ENCODE data around the gene EXD3. TPM values are rescaled to one million over a fixed set of nuclear protein-coding genes. Genes with fewer than 3 reads are reported as not detected.

Gene EXD3
- total RNA-seq, 2 experiments from 2014 or later, result 17.9 to 18.1 TPM

- Mint-ChIP-seq H3K36me3 (ENCODE audit: low read depth) (no peaks in the 10 kb centered on the region), H3K9me3 (peaks cover 20% of the 10 kb centered on the region), H3K27ac (no peak overlapping the region), H3K4me3 (no peak overlapping the region), H3K4me1 (no peaks in the 10 kb centered on the region), H3K27me3 (no peaks in the 10 kb centered on the region)
- CTCF ChIA-PET, result no interaction called here
- no peak for DNase-seq
- POLR2A ChIA-PET, result no interaction called here
Measured at GRCh38 chr9:137366445-137366810, 56.5 kb downstream of the EXD3 start.

- no peaks in the 10 kb centered on the region for H3K36me3 Mint-ChIP-seq (ENCODE audit: low read depth)
- POLR2A ChIA-PET, result no interaction called here
Measured at GRCh38 chr9:137365552-137366444, 57.2 kb downstream of the EXD3 start.

DNA sequence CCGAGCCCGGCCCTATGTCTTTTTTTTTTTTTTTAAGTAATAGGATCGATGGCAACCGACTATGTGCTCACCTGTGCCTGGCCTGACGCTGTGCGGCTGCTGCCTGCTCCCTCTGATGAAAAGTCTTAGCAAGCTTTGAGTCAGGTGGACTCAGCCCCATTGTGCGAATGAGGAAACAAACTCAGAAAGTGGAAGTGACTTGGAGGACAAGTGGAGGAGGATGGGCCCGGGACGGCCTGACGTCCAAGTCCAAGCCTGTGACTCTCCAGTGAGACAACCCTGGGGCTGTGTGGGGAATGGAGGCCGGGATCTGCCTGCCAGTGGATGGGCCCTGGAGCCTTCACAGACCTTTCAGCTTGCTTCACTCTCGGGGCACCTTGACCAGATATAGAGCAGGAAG, 57.9 kb downstream of the EXD3 start:
- POLR2A ChIA-PET, result no interaction called here
- H3K4me3 Mint-ChIP-seq, result no peak overlapping the region

More at GRCh38 chr9:137365552-137366444, 57.2 kb downstream of the EXD3 start:
- H3K9me3 Mint-ChIP-seq, result peaks cover 20% of the 10 kb centered on the region
- CTCF ChIA-PET, result no interaction called here
- no peaks in the 10 kb centered on the region for H3K4me1 Mint-ChIP-seq
- no peak overlapping the region for H3K4me3 Mint-ChIP-seq
- no peak for DNase-seq
- no peak overlapping the region for H3K27ac Mint-ChIP-seq
- no peaks in the 10 kb centered on the region for H3K27me3 Mint-ChIP-seq

DNA sequence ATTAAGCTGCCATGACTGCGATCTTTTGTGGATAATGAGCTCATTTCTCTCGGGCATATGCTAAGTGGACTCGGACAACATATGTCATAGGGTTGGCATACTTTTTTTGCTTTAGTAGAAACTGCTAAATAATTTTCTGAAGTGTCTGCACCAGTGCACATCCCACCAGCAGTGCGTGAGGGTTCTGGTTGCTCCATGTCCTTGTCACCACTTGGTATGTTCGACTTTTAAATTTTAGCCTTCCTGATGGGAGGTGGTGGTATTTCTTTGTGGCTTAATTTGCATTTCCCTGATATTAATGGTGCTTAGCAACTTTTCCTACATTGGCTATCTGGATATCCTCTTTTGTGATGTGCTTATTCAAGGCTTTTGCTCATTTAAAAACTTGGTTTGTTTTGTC, 63.1 kb downstream of the EXD3 start:
- DNase-seq, result no peak
- Mint-ChIP-seq H3K4me1 (no peaks in the 10 kb centered on the region), H3K36me3 (ENCODE audit: low read depth) (peaks cover 5% of the 10 kb centered on the region), H3K9me3 (peaks cover 26% of the 10 kb centered on the region), H3K27me3 (no peaks in the 10 kb centered on the region), H3K27ac (no peak overlapping the region), H3K4me3 (no peak overlapping the region)
- ChIA-PET POLR2A (no interaction called here), CTCF (no interaction called here)

More for the DNA sequence above, 57.9 kb downstream of the EXD3 start:
- peaks cover 20% of the 10 kb centered on the region for H3K9me3 Mint-ChIP-seq
- H3K27ac Mint-ChIP-seq, result no peak overlapping the region
- DNase-seq, result no peak
- H3K36me3 Mint-ChIP-seq (ENCODE audit: low read depth), result no peaks in the 10 kb centered on the region
- H3K4me1 Mint-ChIP-seq, result no peaks in the 10 kb centered on the region
- CTCF ChIA-PET, result no interaction called here
- no peaks in the 10 kb centered on the region for H3K27me3 Mint-ChIP-seq

DNA sequence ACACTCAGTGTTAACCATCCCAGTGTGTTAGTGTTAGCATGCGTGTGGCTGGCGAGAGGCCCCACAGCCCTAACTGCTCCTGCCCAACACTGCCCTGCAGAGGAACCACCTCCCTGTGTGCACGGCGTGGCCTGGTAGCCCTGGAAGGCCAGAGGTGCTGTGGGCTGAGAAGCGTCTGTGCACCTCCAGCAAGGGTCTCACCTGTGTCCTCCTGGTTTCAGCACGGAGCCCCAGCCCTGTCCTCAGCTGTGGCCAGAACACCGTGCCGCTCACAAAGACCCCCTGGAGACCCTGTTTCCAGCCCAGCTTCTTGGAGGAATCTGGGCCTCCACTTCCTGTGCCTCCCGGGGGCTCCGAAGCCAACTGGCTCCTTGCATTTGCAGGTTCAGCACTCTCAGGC, 64.8 kb downstream of the EXD3 start:
- DNase-seq, result no peak
- peaks cover 22% of the 10 kb centered on the region for H3K9me3 Mint-ChIP-seq
- H3K36me3 Mint-ChIP-seq (ENCODE audit: low read depth), result peaks cover 5% of the 10 kb centered on the region
- ChIA-PET CTCF (no interaction called here), POLR2A (no interaction called here)
- no peaks in the 10 kb centered on the region for H3K4me1 Mint-ChIP-seq
- H3K4me3 Mint-ChIP-seq, result no peak overlapping the region
- no peak overlapping the region for H3K27ac Mint-ChIP-seq
- H3K27me3 Mint-ChIP-seq, result no peaks in the 10 kb centered on the region

- DNase-seq, result no peak
- H3K4me3 Mint-ChIP-seq, result no peak overlapping the region
- H3K9me3 Mint-ChIP-seq, result peaks cover 20% of the 10 kb centered on the region
- ChIA-PET CTCF (no interaction called here), POLR2A (no interaction called here)
- H3K27me3 Mint-ChIP-seq, result no peaks in the 10 kb centered on the region
- peaks cover 5% of the 10 kb centered on the region for H3K36me3 Mint-ChIP-seq (ENCODE audit: low read depth)
- no peaks in the 10 kb centered on the region for H3K4me1 Mint-ChIP-seq
- no peak overlapping the region for H3K27ac Mint-ChIP-seq
Measured at GRCh38 chr9:137357166-137357565, 65.8 kb downstream of the EXD3 start.

GRCh38 chr9:137355761-137356365, 67.1 kb downstream of the EXD3 start:
- Mint-ChIP-seq H3K27ac (no peak overlapping the region), H3K4me1 (no peaks in the 10 kb centered on the region), H3K36me3 (ENCODE audit: low read depth) (peaks cover 5% of the 10 kb centered on the region), H3K27me3 (no peaks in the 10 kb centered on the region), H3K4me3 (no peak overlapping the region), H3K9me3 (peaks cover 14% of the 10 kb centered on the region)
- ChIA-PET CTCF (no interaction called here), POLR2A (no interaction called here)
- no peak for DNase-seq

DNA sequence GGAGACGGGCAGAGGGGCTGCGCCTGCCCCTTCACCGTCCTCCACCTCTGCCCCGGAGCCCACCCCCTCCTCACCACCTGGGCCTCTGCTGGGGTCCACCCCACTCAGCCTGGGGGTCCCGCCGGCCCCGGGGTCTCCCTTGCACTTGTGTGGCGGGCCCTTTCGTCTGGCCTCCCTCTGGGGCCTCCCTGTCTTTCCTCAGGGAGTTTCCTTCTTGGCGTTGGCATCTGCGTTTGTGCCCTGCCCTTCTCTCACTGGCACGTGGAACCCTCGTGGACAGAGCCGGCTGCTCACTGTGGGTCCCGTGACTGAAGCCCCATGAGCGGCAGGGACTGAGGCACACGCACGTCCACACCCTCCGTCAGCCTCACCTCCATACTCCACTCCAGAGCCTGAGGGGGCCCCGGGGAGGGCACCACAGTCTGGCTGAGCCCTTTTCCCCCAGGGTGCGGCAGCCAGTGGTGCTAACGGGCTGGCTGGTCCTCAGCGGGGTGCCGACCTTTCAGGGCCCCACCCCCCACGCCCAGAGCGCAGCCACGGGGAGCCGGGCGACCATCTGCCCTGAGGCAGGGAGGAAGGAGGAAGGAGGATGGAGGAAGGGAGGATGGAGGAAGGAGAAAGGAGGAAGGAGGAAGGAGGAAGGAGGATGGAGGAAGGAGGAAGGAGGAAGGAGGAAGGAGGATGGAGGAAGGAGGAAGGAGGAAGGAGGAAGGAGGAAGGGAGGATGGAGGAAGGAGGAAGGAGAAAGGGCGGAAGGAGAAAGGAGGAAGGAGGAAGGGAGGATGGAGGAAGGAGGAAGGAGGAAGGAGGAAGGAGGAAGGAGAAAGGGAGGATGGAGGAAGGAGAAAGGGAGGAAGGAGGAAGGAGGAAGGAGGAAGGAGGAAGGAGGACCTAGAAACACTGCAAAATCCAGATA, 67.9 kb downstream of the EXD3 start:
- POLR2A ChIA-PET, result no interaction called here
- H3K27me3 Mint-ChIP-seq, result no peaks in the 10 kb centered on the region

DNA sequence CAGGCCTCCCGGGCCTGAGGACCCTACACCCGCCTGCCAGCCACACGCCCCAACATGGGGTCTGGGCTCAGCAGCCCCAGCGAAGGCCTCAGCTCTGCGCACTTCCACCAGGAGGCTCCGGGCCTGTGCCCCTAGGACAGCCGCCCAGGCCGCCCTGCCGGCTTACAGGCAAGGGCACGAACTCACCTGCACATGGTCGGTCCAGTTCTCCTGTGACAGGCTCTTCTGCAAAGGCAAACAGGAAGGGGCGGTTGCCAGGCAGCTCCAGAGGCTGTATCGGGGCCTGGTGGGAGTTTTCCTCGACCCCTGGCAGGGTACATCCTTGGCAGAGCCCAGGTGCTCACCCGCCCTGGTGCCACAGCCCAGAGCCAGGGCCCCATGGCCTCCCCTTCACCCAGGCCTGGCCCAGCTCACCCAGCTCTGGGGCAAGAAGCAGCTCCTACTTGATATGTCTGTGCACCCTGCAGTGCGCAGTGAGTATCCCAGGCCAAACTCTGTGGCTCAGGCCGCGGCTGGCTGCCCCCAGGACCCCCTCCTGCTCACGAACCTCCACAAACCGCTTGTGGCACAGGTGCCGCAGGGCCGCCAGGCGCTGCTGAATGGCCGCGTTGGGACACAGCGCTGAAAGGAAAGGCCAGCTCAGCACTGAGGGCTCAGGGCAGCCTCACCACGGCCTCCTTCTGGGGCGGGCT, 68.7 kb downstream of the EXD3 start:
- H3K9me3 Mint-ChIP-seq, result peaks cover 14% of the 10 kb centered on the region
- POLR2A ChIA-PET, result no interaction called here
- no peak overlapping the region for H3K4me3 Mint-ChIP-seq
- peaks cover 5% of the 10 kb centered on the region for H3K36me3 Mint-ChIP-seq (ENCODE audit: low read depth)
- no peak for DNase-seq
- CTCF ChIA-PET, result no interaction called here
- no peaks in the 10 kb centered on the region for H3K4me1 Mint-ChIP-seq
- H3K27me3 Mint-ChIP-seq, result no peaks in the 10 kb centered on the region
- H3K27ac Mint-ChIP-seq, result no peak overlapping the region

More for the DNA sequence above, 67.9 kb downstream of the EXD3 start:
- Mint-ChIP-seq H3K27ac (no peak overlapping the region), H3K9me3 (peaks cover 14% of the 10 kb centered on the region), H3K4me1 (no peaks in the 10 kb centered on the region), H3K4me3 (no peak overlapping the region), H3K36me3 (ENCODE audit: low read depth) (peaks cover 5% of the 10 kb centered on the region)
- CTCF ChIA-PET, result no interaction called here
- no peak for DNase-seq

DNA sequence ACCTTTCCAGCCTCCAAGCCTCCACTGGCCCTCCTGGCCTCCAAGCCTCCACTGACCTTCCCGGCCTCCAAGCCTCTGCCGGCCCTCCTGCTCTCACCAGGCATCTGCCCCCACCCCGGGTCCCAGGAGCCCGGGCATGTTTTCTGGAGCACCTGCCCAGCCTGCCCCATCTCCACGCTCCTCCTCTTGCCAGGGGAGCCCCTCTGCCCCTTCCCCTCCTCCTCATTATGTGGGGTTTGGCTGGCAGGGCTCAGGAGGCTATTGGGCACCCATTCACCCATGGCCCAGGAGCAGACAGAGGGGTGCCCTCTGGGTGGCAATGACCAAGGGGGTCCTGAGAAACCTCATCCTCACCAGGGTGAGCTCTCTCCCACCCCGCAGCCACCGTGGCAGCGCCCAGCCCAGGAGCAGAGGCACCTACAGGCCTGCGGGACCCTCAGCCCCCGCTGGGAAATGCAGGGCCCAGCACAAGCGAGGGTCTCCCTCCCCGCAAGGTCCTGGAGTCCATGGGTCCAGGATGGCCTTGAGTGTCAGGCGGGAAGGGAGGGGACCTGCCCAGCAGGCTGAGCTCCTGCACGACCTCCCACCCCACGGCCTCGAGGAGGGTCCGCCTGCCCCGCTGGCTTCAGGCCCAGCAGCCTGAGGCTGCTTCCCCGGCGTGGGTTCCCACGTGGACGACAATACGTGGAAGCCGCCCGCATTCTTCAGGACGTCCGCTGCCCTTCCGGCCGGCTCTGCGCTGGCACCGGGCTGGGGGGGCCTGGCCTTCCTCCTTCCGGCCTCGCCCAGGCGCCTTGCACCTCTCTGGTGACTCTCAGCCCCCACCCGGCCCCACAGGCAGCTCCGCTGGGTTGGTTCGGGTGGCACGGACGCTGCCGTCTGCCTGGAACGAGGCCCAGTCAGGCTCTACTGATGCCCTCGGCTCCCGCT, 69.5 kb downstream of the EXD3 start:
- ChIA-PET POLR2A (no interaction called here), CTCF (no interaction called here)
- Mint-ChIP-seq H3K4me1 (no peaks in the 10 kb centered on the region), H3K4me3 (no peak overlapping the region), H3K27me3 (no peaks in the 10 kb centered on the region), H3K9me3 (peaks cover 14% of the 10 kb centered on the region), H3K27ac (no peak overlapping the region), H3K36me3 (ENCODE audit: low read depth) (peaks cover 5% of the 10 kb centered on the region)
- no peak for DNase-seq

GRCh38 chr9:137352511-137353222, 70.3 kb downstream of the EXD3 start:
- H3K36me3 Mint-ChIP-seq (ENCODE audit: low read depth), result peaks cover 5% of the 10 kb centered on the region
- no peak for DNase-seq
- ChIA-PET CTCF (no interaction called here), POLR2A (no interaction called here)
- H3K27me3 Mint-ChIP-seq, result no peaks in the 10 kb centered on the region
- H3K4me3 Mint-ChIP-seq, result no peak overlapping the region
- peaks cover 11% of the 10 kb centered on the region for H3K9me3 Mint-ChIP-seq
- H3K27ac Mint-ChIP-seq, result no peak overlapping the region
- H3K4me1 Mint-ChIP-seq, result no peaks in the 10 kb centered on the region
